ENCODE results near the gene HSPA12B.

Gene HSPA12B

DNA sequence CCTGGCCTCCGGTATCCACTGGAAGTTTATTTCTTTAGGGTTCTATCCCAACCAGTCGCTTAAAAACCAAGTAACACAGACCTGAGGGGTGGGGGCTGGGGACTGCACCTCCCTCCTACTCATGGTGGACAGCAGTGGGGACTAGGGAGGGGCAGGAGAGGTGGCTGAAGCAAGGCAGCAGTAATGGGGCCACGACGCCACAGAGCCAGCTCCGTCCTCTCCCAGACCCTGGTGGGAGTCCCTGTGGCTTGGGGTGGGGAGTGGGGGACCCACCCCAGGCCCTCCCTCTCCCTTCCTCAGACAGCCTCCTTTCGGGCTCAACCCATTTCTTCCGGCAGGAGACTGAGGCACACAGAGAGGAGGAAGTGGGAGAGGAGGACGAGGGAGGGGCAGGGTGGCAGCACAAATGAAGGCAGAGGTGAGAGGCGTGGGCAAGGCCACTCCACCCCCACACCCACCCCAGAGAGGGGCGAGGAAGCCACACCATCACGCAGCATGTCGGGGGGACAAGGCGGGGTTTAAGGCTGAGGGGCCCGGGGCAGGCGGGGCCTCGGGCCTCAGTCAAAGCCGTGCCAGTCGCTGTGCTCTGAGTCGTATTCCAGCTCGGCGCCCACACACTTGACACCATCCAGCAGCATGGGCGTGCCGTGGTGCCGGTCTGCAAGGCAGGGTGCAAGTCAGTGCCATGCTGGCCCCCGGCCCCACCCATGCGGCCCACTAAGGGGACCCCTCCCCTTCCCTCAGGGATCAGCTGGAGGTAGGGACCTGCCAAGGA is 21.2 kb downstream of the HSPA12B start:
- Histone ChIP-seq H3K36me3 (peaks cover 78% of the 10 kb centered on the region), H3K4me1 (peaks cover 17% of the 10 kb centered on the region), H3K27ac (no peak overlapping the region)

DNA sequence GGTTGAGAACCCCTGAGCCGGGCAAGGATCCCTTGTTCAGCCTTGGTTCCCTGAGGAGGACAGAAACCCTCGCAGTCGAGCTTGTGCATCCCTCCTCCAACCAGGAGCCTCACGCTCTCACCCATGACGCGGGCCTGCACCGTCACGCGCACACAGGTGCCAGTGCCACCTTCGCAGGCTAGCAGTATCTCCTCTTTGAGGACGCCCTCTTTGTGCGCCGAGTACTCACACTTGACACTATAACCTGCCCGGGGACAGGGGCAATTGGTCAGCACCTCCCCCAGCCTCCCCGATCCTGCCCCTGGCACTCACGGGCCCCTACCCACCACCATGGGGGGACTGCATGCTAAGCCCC is 21.8 kb downstream of the HSPA12B start:
- Histone ChIP-seq H3K9me3 (no peaks in the 10 kb centered on the region), H3K4me3 (no peak overlapping the region), H3K9ac (no peak overlapping the region), H3K4me1 (peaks cover 17% of the 10 kb centered on the region), H3K27ac (no peak overlapping the region), H3K4me2 (no peak overlapping the region), H4K20me1 (peaks cover 62% of the 10 kb centered on the region), H3K36me3 (peaks cover 84% of the 10 kb centered on the region), H3K27me3 (no peaks in the 10 kb centered on the region)
- no peak for TF ChIP-seq Cebpa-rat (IDR thresholded peaks at IDR 0.05)

More for the DNA sequence above, 21.2 kb downstream of the HSPA12B start:
- TF ChIP-seq Cebpa-rat (IDR thresholded peaks at IDR 0.05), result no peak
- H3K9me3 ChIP-seq, result no peaks in the 10 kb centered on the region
- no peak overlapping the region for H3K9ac ChIP-seq
- H4K20me1 ChIP-seq, result peaks cover 56% of the 10 kb centered on the region
- H3K27me3 ChIP-seq, result no peaks in the 10 kb centered on the region
- H3K4me3 ChIP-seq, result no peak overlapping the region
- H3K4me2 ChIP-seq, result no peak overlapping the region

DNA sequence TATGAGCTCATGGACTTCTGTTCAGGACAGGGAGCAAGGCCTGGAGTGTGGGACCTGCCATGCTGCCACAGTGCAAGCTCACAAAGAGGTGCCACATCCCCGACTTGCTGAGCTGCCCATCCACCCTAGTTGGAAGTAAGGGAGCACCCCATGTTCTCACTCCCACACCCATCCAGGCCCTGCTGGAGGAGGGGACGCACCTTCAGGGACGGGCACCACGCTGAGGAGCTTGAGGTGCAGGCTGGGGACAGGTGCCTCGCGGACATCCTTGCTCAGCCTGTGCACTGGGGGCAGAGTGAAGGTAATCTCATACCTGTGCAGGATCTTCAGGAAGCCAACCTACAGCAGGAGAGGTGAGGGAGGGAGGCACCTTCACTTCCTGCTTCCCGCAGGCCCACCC is 22.8 kb downstream of the HSPA12B start:
- H3K4me2 ChIP-seq, result no peak overlapping the region
- no peak overlapping the region for H3K4me3 ChIP-seq
- H3K36me3 ChIP-seq, result peaks cover 94% of the 10 kb centered on the region
- H3K4me1 ChIP-seq, result peaks cover 23% of the 10 kb centered on the region
- no peak overlapping the region for H3K9ac ChIP-seq
- H3K9me3 ChIP-seq, result no peaks in the 10 kb centered on the region
- H4K20me1 ChIP-seq, result peaks cover 72% of the 10 kb centered on the region
- no peak for TF ChIP-seq Cebpa-rat (IDR thresholded peaks at IDR 0.05)
- H3K27ac ChIP-seq, result no peak overlapping the region
- H3K27me3 ChIP-seq, result no peaks in the 10 kb centered on the region

DNA sequence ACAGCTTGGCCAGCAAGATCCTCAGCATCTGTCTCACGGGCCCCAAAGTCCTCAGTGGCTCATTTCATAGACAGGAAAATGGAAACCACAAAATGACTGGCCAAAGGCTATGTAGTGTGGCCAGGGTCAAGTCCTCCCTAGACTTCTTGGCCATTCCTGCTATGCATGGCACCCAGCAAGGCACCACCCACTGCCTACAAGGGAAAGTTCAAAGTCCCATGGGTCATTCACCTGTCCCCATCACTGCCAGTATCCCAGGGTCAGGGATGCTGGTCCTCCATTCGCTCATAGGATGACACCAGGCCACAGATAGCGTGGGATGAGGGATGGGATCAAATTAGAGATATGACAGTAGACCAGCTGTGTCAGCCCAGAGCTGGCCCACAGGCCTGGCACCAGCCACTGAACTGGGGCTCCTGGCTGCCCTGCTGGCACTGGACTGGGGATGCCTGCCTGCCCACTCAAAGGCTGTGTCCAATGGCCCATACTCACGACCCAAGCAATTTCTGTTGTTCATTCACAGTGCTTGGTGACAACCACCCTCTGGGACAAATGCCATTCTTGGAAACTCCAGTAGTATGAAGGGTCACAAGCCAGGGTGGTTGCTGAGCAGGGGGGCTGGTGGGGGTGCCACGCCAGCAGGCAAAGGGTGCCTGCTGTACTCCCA is 23.5 kb downstream of the HSPA12B start:
- H3K4me1 ChIP-seq, result peaks cover 30% of the 10 kb centered on the region
- no peak overlapping the region for H3K4me2 ChIP-seq
- no peaks in the 10 kb centered on the region for H3K9me3 ChIP-seq
- no peak for TF ChIP-seq Cebpa-rat (IDR thresholded peaks at IDR 0.05)
- no peak overlapping the region for H3K27ac ChIP-seq
- H3K4me3 ChIP-seq, result no peak overlapping the region
- H3K9ac ChIP-seq, result no peak overlapping the region
- peaks cover 87% of the 10 kb centered on the region for H3K36me3 ChIP-seq
- H4K20me1 ChIP-seq, result peaks cover 78% of the 10 kb centered on the region
- no peaks in the 10 kb centered on the region for H3K27me3 ChIP-seq

DNA sequence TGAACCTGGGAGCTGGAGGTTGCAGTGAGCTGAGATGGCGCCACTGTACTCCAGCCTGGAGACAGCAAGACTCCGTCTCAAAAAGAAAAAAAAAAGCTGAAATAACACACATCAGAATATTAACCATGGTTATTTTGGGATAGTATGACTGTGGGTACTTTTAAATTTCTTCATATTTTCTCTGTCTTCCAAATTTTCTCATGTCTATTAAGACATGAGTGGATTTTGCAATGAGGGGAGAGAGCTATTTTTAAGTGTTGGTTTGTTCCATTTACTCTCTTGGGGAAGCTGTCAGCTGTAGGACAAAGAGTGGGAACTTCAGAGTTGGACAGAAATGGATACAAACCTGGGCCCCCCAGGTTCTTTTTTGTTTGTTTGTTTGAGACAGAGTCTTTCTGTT is 24.8 kb downstream of the HSPA12B start:
- H4K20me1 ChIP-seq, result peaks cover 89% of the 10 kb centered on the region
- TF ChIP-seq Cebpa-rat (IDR thresholded peaks at IDR 0.05), result no peak
- no peak overlapping the region for H3K27ac ChIP-seq
- H3K36me3 ChIP-seq, result peaks cover 81% of the 10 kb centered on the region
- no peaks in the 10 kb centered on the region for H3K9me3 ChIP-seq
- H3K4me3 ChIP-seq, result no peak overlapping the region
- H3K4me1 ChIP-seq, result peaks cover 35% of the 10 kb centered on the region
- H3K9ac ChIP-seq, result no peak overlapping the region
- no peaks in the 10 kb centered on the region for H3K27me3 ChIP-seq
- H3K4me2 ChIP-seq, result no peak overlapping the region

DNA sequence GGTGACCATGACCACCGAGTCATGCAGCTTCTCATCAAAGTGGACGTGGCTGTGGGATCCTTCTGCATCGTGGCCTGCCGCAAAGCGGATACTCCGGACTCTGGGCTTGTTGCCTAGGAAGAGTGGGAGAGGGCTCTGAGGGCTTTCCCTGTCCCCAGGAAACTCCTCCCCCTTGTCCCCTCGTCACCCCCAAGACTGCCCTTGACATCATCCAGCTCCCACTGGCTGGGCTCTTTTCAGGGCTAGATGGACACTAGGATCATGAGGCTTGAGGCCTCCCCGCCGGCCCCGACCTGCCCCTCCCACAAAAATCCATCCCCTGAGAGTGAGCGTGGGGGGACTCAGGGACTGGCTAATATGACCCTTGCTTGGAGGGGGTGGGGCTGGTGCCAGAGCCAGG is 26.1 kb downstream of the HSPA12B start:
- Histone ChIP-seq H3K4me1 (peaks cover 31% of the 10 kb centered on the region), H3K9ac (no peak overlapping the region), H3K27me3 (no peaks in the 10 kb centered on the region), H3K4me3 (no peak overlapping the region), H3K27ac (no peak overlapping the region), H4K20me1 (peaks cover 86% of the 10 kb centered on the region), H3K4me2 (no peak overlapping the region), H3K36me3 (peaks cover 75% of the 10 kb centered on the region), H3K9me3 (no peaks in the 10 kb centered on the region)
- no peak for TF ChIP-seq Cebpa-rat (IDR thresholded peaks at IDR 0.05)

DNA sequence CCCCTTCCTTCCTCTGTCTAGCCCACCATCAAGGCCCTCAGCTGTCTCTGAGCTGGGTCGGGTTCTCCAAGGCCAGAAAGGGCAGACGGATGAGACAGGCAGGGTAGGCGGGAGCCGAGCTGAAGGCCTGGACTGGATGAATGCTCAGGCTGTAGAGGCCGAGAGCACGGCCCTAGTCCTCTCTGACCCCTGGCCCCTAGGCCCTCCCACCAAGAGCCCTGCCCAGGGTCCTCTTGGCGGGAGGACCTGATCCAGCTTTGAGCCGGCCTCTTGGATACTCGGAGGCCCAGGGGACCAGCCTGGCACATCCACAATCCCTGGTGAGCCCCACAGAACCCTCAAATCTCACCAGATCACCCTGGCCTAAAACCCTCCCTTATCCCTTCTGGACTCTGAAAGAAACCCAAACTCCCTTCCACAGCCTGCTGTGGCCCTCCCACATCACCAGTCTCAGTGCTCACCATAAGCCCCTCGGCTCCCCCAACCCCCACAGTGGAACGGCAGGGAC is 26.9 kb downstream of the HSPA12B start:
- Histone ChIP-seq H3K4me2 (no peak overlapping the region), H3K27ac (peak overlapping the region; percentile 35; the same call in 1 of the 2 replicates), H3K4me1 (peaks cover 39% of the 10 kb centered on the region), H3K4me3 (no peak overlapping the region), H4K20me1 (peaks cover 86% of the 10 kb centered on the region), H3K27me3 (no peaks in the 10 kb centered on the region), H3K9ac (no peak overlapping the region), H3K36me3 (peaks cover 67% of the 10 kb centered on the region), H3K9me3 (no peaks in the 10 kb centered on the region)
- TF ChIP-seq Cebpa-rat (IDR thresholded peaks at IDR 0.05), result no peak

DNA sequence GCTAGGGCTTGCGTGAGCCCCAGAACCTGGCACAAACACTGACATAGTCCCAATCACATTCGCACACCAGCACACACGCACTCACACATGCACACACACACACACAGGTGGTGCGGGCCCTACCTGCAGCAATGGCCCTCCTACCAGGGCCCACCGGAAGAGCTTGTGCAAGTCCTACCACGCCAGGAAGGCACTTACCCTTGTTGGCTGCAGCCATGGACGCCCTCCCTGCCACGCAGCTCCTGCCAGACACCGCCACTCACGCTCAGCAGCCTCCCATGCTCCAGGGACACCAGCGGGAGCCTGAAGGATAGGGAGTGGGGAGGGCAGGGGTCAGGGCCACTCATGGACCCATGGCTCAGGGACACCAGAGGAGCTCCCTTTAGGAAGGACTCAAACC is 27.4 kb downstream of the HSPA12B start:
- Histone ChIP-seq H3K4me2 (peak overlapping the region; percentile 76; the same call in 1 of the 2 replicates), H3K4me1 (peaks cover 44% of the 10 kb centered on the region), H3K9me3 (no peaks in the 10 kb centered on the region), H4K20me1 (peaks cover 86% of the 10 kb centered on the region), H3K27me3 (no peaks in the 10 kb centered on the region), H3K4me3 (no peak overlapping the region), H3K36me3 (peaks cover 62% of the 10 kb centered on the region), H3K9ac (peak overlapping the region; percentile 52; the same call in 1 of the 2 replicates), H3K27ac (peak overlapping the region; percentile 71; the same call in 1 of the 2 replicates)
- no peak for TF ChIP-seq Cebpa-rat (IDR thresholded peaks at IDR 0.05)

DNA sequence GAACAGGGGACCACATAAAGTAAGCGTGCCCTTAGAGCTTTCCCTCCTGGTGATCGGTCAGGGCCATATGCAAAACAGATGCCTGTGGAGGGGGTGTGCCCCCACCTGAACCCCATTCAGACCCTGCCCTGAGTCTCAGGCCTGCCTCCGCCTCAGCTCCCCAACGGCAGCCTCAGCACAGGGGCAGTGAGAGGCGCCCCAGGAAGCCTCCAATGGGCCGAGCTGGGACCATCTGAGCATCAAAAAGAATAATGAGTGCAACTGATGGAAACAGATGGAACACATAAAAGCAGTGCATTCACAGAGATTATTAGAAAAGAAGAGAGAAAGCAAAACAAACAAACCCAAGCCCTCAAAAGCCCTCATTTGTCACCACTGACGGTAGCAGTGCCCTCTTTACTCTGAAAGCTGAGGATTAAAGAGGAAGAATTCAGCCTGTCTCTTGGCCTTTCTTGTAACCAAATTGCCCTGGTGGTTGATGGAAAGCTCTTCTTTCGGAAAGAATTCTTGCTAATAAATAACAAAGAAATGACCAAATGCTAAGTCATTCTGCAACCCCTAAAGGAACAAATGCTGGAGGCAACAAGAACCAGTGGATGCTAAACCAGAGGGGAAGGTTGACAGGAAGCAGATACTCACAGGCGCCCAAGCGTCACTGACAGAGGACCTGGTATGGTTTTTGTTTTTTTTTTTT is 28.3 kb downstream of the HSPA12B start:
- peaks cover 86% of the 10 kb centered on the region for H4K20me1 ChIP-seq
- TF ChIP-seq Cebpa-rat (IDR thresholded peaks at IDR 0.05), result no peak
- H3K9ac ChIP-seq, result peak overlapping the region; percentile 52
- no peak overlapping the region for H3K4me3 ChIP-seq
- H3K36me3 ChIP-seq, result peaks cover 53% of the 10 kb centered on the region
- H3K9me3 ChIP-seq, result no peaks in the 10 kb centered on the region
- no peaks in the 10 kb centered on the region for H3K27me3 ChIP-seq
- H3K27ac ChIP-seq, result peak overlapping the region; percentile 71
- peak overlapping the region; percentile 76 for H3K4me2 ChIP-seq
- peaks cover 54% of the 10 kb centered on the region for H3K4me1 ChIP-seq
